Endothelial cell of umbilical vein (primary cell): ENCODE measurements around the gene ZNF813. TPM values are rescaled to one million over a fixed set of nuclear protein-coding genes. Genes with fewer than 3 reads are reported as not detected.

Experiments
- BruUV-seq: library from RNA; stranded (reverse); fragments of 400-500 nt; replicated peaks from 2 replicates; lab custom pipeline; 2021; lab: Mats Ljungman, UMichigan
- CTCF ChIA-PET: fragments of 300-600, 350-600 bp; sonication (Branson Sonifier 250); formaldehyde crosslinking; loops from one replicate; lab custom pipeline; 2021; ENCODE audit warnings: antibody characterized with exemption, inconsistent platforms; lab: Charles Lee
- POLR2A ChIA-PET: fragments of 300-600, 350-600 bp; sonication (Branson Sonifier 250); formaldehyde crosslinking; loops from one replicate; lab custom pipeline; 2021; ENCODE audit warnings: antibody characterized with exemption, inconsistent platforms; lab: Charles Lee
- DNase-seq: peaks from one replicate; pipeline ENCODE4 v3.0.0-alpha.2; 2011; ENCODE audit warnings: low read depth, low spot score
- FAIRE-seq: peaks from 2 replicates; lab custom pipeline; 2011; peaks lifted over from hg19 to GRCh38; lab: Jason Lieb, UNC
- H2AFZ ChIP-seq: 2 replicates; pipeline ENCODE4 v1.6.0; 2012; ENCODE audit warnings: low read depth, low read length, control low read depth, inconsistent platforms
- H3K27ac ChIP-seq: 2 replicates; pipeline ENCODE4 v1.5.1; 2011; ENCODE audit warnings: low read depth, mild to moderate bottlenecking, control low read depth, low read length, moderate library complexity; ENCODE audit not compliant: insufficient read depth
- H3K27me3 ChIP-seq, 2 experiments: 2 replicates each; pipeline versions ENCODE4 v1.6.0 to v1.6.1; 2011; ENCODE audit warnings: low read length in 2 of 2, mixed read lengths in 1 of 2; ENCODE audit not compliant: control insufficient read depth in 2 of 2, insufficient read depth in 2 of 2
- H3K36me3 ChIP-seq, 2 experiments: 2 replicates in 1 of 2; 3 replicates in 1 of 2; pipeline ENCODE4 v1.5.1; 2011; ENCODE audit warnings: low read length in 2 of 2, mild to moderate bottlenecking in 1 of 2, moderate library complexity in 1 of 2; ENCODE audit not compliant: control insufficient read depth in 2 of 2, insufficient read depth in 2 of 2; ENCODE audit errors: extremely low read depth in 1 of 2
- H3K4me1 ChIP-seq: 3 replicates; pipeline ENCODE4 v1.5.1; 2011; ENCODE audit warnings: mild to moderate bottlenecking, low read length; ENCODE audit not compliant: control insufficient read depth, insufficient read depth; ENCODE audit errors: extremely low read depth
- H3K4me2 ChIP-seq: 2 replicates; pipeline ENCODE4 v1.6.1; 2011; ENCODE audit warnings: low read length, control low read depth, mixed read lengths; ENCODE audit not compliant: insufficient read depth
- H3K4me3 ChIP-seq, 3 experiments: fragments of 200-600 bp in 1 of 3; sonication (generic), shearing (Covaris generic) in 1 of 3; replicated peaks in 1 of 3; 2 replicates each; pipeline ENCODE4 v1.5.1; 2011 to 2016; ENCODE audit warnings: control low read depth in 3 of 3, low read length in 3 of 3, mild to moderate bottlenecking in 2 of 3, inconsistent platforms in 1 of 3, low read depth in 1 of 3, moderate library complexity in 1 of 3; ENCODE audit not compliant: insufficient read depth in 1 of 3
- H3K79me2 ChIP-seq: 2 replicates; pipeline ENCODE4 v1.6.0; 2012; ENCODE audit warnings: low read length, inconsistent platforms; ENCODE audit not compliant: control insufficient read depth, insufficient read depth
- H3K9ac ChIP-seq: replicated peaks from 2 replicates; pipeline ENCODE3; 2011; ENCODE audit warnings: low read length, control low read depth; ENCODE audit not compliant: insufficient read depth; ENCODE audit errors: extremely low read depth
- H3K9me1 ChIP-seq: replicated peaks from 3 replicates; pipeline ENCODE4 v1.6.0; 2011; ENCODE audit warnings: mild to moderate bottlenecking, low read length; ENCODE audit not compliant: control insufficient read depth, insufficient read depth; ENCODE audit errors: extremely low read depth
- H3K9me3 ChIP-seq: replicated peaks from 2 replicates; pipeline ENCODE4 v1.5.1; 2012; ENCODE audit warnings: low read length, inconsistent platforms; ENCODE audit not compliant: control insufficient read depth, insufficient read depth
- H4K20me1 ChIP-seq: replicated peaks from 2 replicates; pipeline ENCODE3; 2011; ENCODE audit warnings: mild to moderate bottlenecking, low read length; ENCODE audit not compliant: control insufficient read depth, insufficient read depth; ENCODE audit errors: extremely low read depth
- EZH2 ChIP-seq: IDR thresholded peaks from 2 replicates; pipeline ENCODE4 v1.6.1; 2012; ENCODE audit warnings: borderline replicate concordance, low read depth, mild to moderate bottlenecking, moderate library complexity, low read length, inconsistent platforms; ENCODE audit not compliant: severe bottlenecking
- FOS ChIP-seq: IDR thresholded peaks from 2 replicates; pipeline ENCODE4 v1.6.1; 2011; ENCODE audit warnings: mild to moderate bottlenecking, low read length, moderate library complexity, borderline replicate concordance; ENCODE audit not compliant: insufficient read depth
- GATA2 ChIP-seq: IDR thresholded peaks from 2 replicates; pipeline ENCODE4 v1.7.0; 2011; ENCODE audit warnings: low read depth, mild to moderate bottlenecking, moderate library complexity, mixed read lengths, low read length; ENCODE audit not compliant: insufficient read length, insufficient read depth
- JUN ChIP-seq: IDR thresholded peaks from 2 replicates; pipeline ENCODE4 v1.6.1; 2011; ENCODE audit warnings: borderline replicate concordance, low read depth; ENCODE audit not compliant: insufficient read length, insufficient read depth
- MYC ChIP-seq: IDR thresholded peaks from one replicate; pipeline ENCODE4 v1.6.1; 2011; ENCODE audit warnings: mild to moderate bottlenecking, low read depth, low read length
- POLR2A ChIP-seq: IDR thresholded peaks from 2 replicates; pipeline ENCODE4 v1.6.1; 2012; ENCODE audit warnings: low read depth, mild to moderate bottlenecking, control low read depth, low read length
- POLR2AphosphoS5 ChIP-seq: IDR thresholded peaks from 2 replicates; pipeline ENCODE4 v1.6.1; 2012; ENCODE audit warnings: low read depth, mild to moderate bottlenecking, control low read depth, low read length, moderate library complexity; ENCODE audit not compliant: insufficient read depth
- dilution Hi-C: fragments of 300-500 bp; cut with MboI; formaldehyde crosslinking; loops from one replicate; pipeline ENCODE4 v1.15.0; 2019; ENCODE audit warnings: low sequenced_read_pairs; ENCODE audit not compliant: extremely low pct_ligation_motif_present
- intact Hi-C: fragments of 100-400 bp; cut with micrococcal nuclease; formaldehyde crosslinking; loops from one replicate; pipeline ENCODE4 v1.10.0; 2022
- polyA plus RNA-seq, 4 experiments: library from polyadenylated mRNA; depleted of rRNA in 3 of 4; stranded (reverse) in 3 of 4; unstranded in 1 of 4; fragments of >200 nt; gene quantifications; 2 replicates each; pipeline versions ENCODE4 v1.2.1 to v1.2.3, GENCODE V29; 2011 to 2012; ENCODE audit warnings: missing spikeins in 1 of 4
- total RNA-seq: library from RNA; stranded (reverse); gene quantifications from 2 replicates; pipeline ENCODE4 v1.2.3, GENCODE V29; 2021
- TF ChIP-seq, protein P1 (sequence below), 2 donors: IDR thresholded peaks; 1 replicate in 1 of 2; 2 replicates in 1 of 2; pipeline ENCODE4 v1.5.1; 2011; ENCODE audit warnings: low read length in 2 of 2, mild to moderate bottlenecking in 2 of 2, moderate library complexity in 2 of 2, control low read depth in 1 of 2, inconsistent platforms in 1 of 2, low read depth in 1 of 2; ENCODE audit not compliant: insufficient read depth in 1 of 2; ENCODE audit errors: extremely low read depth in 1 of 2
- TF ChIP-seq, protein P2 (sequence below): IDR thresholded peaks from 2 replicates; pipeline ENCODE4 v1.6.1; 2011; ENCODE audit not compliant: insufficient read depth, insufficient read length

ZNF813 gene
- total and polyA plus RNA-seq, 2 donors (not counting 3 experiments of a cell fraction or from before 2014, with no cell fraction given): 0.47 to 2.3 TPM

DNA sequence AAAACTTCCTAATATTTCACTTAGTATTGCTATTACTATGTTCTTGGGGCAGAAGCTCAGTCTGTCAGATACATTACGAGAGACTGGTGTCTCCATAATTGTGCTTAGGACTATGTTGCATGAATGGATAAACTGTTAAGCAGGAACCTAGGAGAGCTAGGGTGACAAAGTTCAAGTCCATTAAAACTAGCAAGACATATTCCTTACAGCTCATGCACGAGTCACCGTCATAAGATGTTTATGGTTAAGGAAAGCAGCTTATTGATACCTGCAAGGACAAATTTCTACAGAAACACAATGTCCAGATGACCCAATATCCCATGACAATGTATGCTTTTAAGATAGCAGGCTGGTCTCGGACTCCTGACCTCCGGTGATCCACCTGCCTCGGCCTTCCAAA is 5.7 kb upstream of the ZNF813 start:
- intact Hi-C loops (no loop called here), dilution Hi-C loops (no loop called here)
- Histone ChIP-seq H4K20me1 (no peaks in the 10 kb centered on the region), H3K79me2 (no peaks in the 10 kb centered on the region), H3K27ac (no peak overlapping the region), H3K4me1 (no peaks in the 10 kb centered on the region), H3K9me3 (peaks cover 2% of the 10 kb centered on the region), H3K4me3 (no peak overlapping the region), H2AFZ (no peak overlapping the region), H3K4me2 (no peak overlapping the region), H3K27me3 (no peaks in the 10 kb centered on the region), H3K36me3 (no peaks in the 10 kb centered on the region), H3K9me1 (no peaks in the 10 kb centered on the region), H3K9ac (no peak overlapping the region)
- ChIA-PET CTCF (interaction anchor here (1.1 to 2.4 kb wide), 2 partner anchors 14 to 37 kb away, joined by 3 to 5 read pairs; no protein-coding TSS in a partner anchor), POLR2A (no interaction called here)
- DNase-seq (no peak), FAIRE-seq (no peak)
- no peak for TF ChIP-seq POLR2A
- TF ChIP-seq FOS: no peak
- no peak for TF ChIP-seq MYC
- no peak for TF ChIP-seq POLR2AphosphoS5
- no peak for TF ChIP-seq JUN
- TF ChIP-seq, protein P1, sequence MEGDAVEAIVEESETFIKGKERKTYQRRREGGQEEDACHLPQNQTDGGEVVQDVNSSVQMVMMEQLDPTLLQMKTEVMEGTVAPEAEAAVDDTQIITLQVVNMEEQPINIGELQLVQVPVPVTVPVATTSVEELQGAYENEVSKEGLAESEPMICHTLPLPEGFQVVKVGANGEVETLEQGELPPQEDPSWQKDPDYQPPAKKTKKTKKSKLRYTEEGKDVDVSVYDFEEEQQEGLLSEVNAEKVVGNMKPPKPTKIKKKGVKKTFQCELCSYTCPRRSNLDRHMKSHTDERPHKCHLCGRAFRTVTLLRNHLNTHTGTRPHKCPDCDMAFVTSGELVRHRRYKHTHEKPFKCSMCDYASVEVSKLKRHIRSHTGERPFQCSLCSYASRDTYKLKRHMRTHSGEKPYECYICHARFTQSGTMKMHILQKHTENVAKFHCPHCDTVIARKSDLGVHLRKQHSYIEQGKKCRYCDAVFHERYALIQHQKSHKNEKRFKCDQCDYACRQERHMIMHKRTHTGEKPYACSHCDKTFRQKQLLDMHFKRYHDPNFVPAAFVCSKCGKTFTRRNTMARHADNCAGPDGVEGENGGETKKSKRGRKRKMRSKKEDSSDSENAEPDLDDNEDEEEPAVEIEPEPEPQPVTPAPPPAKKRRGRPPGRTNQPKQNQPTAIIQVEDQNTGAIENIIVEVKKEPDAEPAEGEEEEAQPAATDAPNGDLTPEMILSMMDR (IDR thresholded peaks at IDR 0.05; ENCODE audit: extremely low read depth in 1 of 2, insufficient read depth in 1 of 2, low read depth in 1 of 2, low read length in 2 of 2): no peak
- TF ChIP-seq GATA2: no peak
- TF ChIP-seq, protein P2, sequence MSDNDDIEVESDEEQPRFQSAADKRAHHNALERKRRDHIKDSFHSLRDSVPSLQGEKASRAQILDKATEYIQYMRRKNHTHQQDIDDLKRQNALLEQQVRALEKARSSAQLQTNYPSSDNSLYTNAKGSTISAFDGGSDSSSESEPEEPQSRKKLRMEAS: no peak
- TF ChIP-seq EZH2: no peak
- BruUV-seq: no TSS peak
